Measurements from ENCODE around the gene SIDT2.
"Not testable (repeated sequence)": the region's sequence is repeated elsewhere in the genome, so short reads cannot be mapped to it uniquely, and the experiment has no call there.

DNA sequence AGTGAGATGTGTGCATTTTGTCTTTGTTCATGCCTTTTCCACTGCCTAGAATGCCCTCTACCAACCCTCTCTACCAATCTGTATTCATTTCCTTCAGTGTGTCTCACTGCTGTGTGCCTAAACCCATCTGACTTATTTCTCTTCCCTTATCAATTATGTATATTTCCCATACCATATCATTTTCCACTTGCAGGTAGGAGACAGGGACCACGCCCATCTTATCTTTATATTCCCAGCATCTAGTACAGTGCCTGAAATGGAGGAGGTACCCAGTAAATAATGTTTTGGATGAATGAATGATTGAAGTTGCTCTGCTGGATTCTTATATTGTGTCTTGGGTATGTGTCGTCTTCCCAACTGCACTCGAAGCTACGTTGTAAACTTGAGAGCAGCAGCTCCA lies 43.6 kb upstream of the SIDT2 start:
- TF ChIP-seq ARNTL (CRISPR knock-in tag; IDR thresholded peaks at IDR 0.05; ENCODE audit: borderline replicate concordance, low read depth); PATZ1 (CRISPR knock-in tag; IDR thresholded peaks at IDR 0.05; ENCODE audit: borderline replicate concordance); RARB (CRISPR knock-in tag; IDR thresholded peaks at IDR 0.05); ZNF70 (CRISPR knock-in tag; IDR thresholded peaks at IDR 0.05); ZFP30 (CRISPR knock-in tag; IDR thresholded peaks at IDR 0.05); BACH2 (CRISPR knock-in tag; IDR thresholded peaks at IDR 0.05; ENCODE audit: borderline replicate concordance); TOX (CRISPR knock-in tag; IDR thresholded peaks at IDR 0.05; ENCODE audit: borderline replicate concordance); ESRRG (CRISPR knock-in tag; IDR thresholded peaks at IDR 0.05); ZFP3 (CRISPR knock-in tag; IDR thresholded peaks at IDR 0.05); ZNF8 (CRISPR knock-in tag; IDR thresholded peaks at IDR 0.05); SNAI2 (CRISPR knock-in tag; IDR thresholded peaks at IDR 0.05); ZC3H10 (CRISPR knock-in tag; IDR thresholded peaks at IDR 0.05): not testable (repeated sequence)
- TF ChIP-seq, protein P1, sequence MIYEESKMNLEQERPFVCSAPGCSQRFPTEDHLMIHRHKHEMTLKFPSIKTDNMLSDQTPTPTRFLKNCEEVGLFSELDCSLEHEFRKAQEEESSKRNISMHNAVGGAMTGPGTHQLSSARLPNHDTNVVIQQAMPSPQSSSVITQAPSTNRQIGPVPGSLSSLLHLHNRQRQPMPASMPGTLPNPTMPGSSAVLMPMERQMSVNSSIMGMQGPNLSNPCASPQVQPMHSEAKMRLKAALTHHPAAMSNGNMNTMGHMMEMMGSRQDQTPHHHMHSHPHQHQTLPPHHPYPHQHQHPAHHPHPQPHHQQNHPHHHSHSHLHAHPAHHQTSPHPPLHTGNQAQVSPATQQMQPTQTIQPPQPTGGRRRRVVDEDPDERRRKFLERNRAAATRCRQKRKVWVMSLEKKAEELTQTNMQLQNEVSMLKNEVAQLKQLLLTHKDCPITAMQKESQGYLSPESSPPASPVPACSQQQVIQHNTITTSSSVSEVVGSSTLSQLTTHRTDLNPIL (CRISPR knock-in tag; IDR thresholded peaks at IDR 0.05; ENCODE audit: low read depth): not testable (repeated sequence)

Data from SK-N-SH treated with all-trans-retinoic acid at 6 μM for 48 hours (cell line).